ENCODE measurements around the gene TAS2R7.

GRCh38 chr12:10824957-10825356 is 22.5 kb upstream of the TAS2R7 start:
- TF ChIP-seq CTCF (conservative IDR thresholded peaks at IDR 0.05; ENCODE audit: low read depth in 2 of 2) (no peak), JUNB (IDR thresholded peaks at IDR 0.05; ENCODE audit: unreplicated experiment) (no peak), EZH2 (IDR thresholded peaks at IDR 0.05; ENCODE audit: low read depth, unreplicated experiment) (no peak), CREB1 (CRISPR knock-in tag; IDR thresholded peaks at IDR 0.05; ENCODE audit: low read depth) (no peak), ZNF462 (CRISPR knock-in tag; IDR thresholded peaks at IDR 0.05) (no peak), POLR2AphosphoS5 (IDR thresholded peaks at IDR 0.05; ENCODE audit: low read depth) (no peak), EZH2phosphoT487 (IDR thresholded peaks at IDR 0.05; ENCODE audit: unreplicated experiment) (no peak), NANOG (IDR thresholded peaks at IDR 0.05; ENCODE audit: borderline replicate concordance) (no peak), ZNF114 (CRISPR knock-in tag; IDR thresholded peaks at IDR 0.05) (no peak), ZNF331 (CRISPR knock-in tag; IDR thresholded peaks at IDR 0.05; ENCODE audit: low read depth) (no peak), STAT1 (IDR thresholded peaks at IDR 0.05; ENCODE audit: unreplicated experiment) (no peak)
- TF ChIP-seq, protein P1, sequence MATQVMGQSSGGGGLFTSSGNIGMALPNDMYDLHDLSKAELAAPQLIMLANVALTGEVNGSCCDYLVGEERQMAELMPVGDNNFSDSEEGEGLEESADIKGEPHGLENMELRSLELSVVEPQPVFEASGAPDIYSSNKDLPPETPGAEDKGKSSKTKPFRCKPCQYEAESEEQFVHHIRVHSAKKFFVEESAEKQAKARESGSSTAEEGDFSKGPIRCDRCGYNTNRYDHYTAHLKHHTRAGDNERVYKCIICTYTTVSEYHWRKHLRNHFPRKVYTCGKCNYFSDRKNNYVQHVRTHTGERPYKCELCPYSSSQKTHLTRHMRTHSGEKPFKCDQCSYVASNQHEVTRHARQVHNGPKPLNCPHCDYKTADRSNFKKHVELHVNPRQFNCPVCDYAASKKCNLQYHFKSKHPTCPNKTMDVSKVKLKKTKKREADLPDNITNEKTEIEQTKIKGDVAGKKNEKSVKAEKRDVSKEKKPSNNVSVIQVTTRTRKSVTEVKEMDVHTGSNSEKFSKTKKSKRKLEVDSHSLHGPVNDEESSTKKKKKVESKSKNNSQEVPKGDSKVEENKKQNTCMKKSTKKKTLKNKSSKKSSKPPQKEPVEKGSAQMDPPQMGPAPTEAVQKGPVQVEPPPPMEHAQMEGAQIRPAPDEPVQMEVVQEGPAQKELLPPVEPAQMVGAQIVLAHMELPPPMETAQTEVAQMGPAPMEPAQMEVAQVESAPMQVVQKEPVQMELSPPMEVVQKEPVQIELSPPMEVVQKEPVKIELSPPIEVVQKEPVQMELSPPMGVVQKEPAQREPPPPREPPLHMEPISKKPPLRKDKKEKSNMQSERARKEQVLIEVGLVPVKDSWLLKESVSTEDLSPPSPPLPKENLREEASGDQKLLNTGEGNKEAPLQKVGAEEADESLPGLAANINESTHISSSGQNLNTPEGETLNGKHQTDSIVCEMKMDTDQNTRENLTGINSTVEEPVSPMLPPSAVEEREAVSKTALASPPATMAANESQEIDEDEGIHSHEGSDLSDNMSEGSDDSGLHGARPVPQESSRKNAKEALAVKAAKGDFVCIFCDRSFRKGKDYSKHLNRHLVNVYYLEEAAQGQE (IDR thresholded peaks at IDR 0.05; ENCODE audit: unreplicated experiment): no peak
- TF ChIP-seq, protein P2, sequence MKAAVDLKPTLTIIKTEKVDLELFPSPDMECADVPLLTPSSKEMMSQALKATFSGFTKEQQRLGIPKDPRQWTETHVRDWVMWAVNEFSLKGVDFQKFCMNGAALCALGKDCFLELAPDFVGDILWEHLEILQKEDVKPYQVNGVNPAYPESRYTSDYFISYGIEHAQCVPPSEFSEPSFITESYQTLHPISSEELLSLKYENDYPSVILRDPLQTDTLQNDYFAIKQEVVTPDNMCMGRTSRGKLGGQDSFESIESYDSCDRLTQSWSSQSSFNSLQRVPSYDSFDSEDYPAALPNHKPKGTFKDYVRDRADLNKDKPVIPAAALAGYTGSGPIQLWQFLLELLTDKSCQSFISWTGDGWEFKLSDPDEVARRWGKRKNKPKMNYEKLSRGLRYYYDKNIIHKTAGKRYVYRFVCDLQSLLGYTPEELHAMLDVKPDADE (IDR thresholded peaks at IDR 0.05): no peak
